Testis (tissue), 3 donors: Measurements from ENCODE around the gene WDR33. TPM values are rescaled to one million over a fixed set of nuclear protein-coding genes. Genes with fewer than 3 reads are reported as not detected.

ENCODE experiments used
- DNase-seq: peaks from one replicate; pipeline ENCODE4 v3.0.0-alpha.2; 2019
- H3K27ac ChIP-seq, 2 donors: fragments of 200-600 bp; sonication (generic); one replicate each; pipeline ENCODE4 v1.5.1; 2019
- H3K27me3 ChIP-seq: fragments of 200-600 bp; sonication (generic); one replicate; pipeline ENCODE4 v1.5.1; 2019
- H3K36me3 ChIP-seq: fragments of 200-600 bp; sonication (generic); one replicate; pipeline ENCODE4 v1.5.1; 2017; ENCODE audit warnings: low read depth; ENCODE audit errors: missing control alignments
- H3K4me1 ChIP-seq: fragments of 200-600 bp; sonication (generic); one replicate; pipeline ENCODE4 v1.5.1; 2019
- H3K4me3 ChIP-seq, 2 donors: fragments of 200-600 bp; sonication (generic); one replicate each; pipeline ENCODE4 v1.5.1; 2017 to 2019
- H3K9me3 ChIP-seq: fragments of 200-600 bp; sonication (generic); one replicate; pipeline ENCODE4 v1.5.1; 2017
- CTCF ChIP-seq, 3 experiments: fragments of 450-650 bp in 2 of 3; fragments of 200-600 bp in 1 of 3; sonication (generic) in 1 of 3; IDR thresholded peaks; one replicate each; pipeline ENCODE4 v1.5.1; 2016 to 2019; ENCODE audit warnings: antibody characterized with exemption in 3 of 3, mild to moderate bottlenecking in 2 of 3, moderate library complexity in 1 of 3
- POLR2A ChIP-seq: fragments of 450-650 bp; IDR thresholded peaks from one replicate; pipeline ENCODE4 v1.6.1; 2017; ENCODE audit warnings: antibody characterized with exemption, mild to moderate bottlenecking, moderate library complexity
- WGBS, 2 donors: methylation state at CpG; one replicate each; pipeline ENCODE4 v1.1.5; 2018; 5-methylcytosine and 5-hydroxymethylcytosine counted together
- intact Hi-C: fragments of 100-400 bp; cut with DNase I; formaldehyde crosslinking; loops from one replicate; pipeline ENCODE4 v1.15.1; 2023; ENCODE audit warnings: low total_unique reads
- polyA plus RNA-seq: library from polyadenylated mRNA; stranded (reverse); fragments of 350-450 nt; fragmentation: Illumina TruSeq; extraction: RNeasy Lipid Tissue Mini Kit (QIAGEN cat#74804); gene quantifications from one replicate; pipeline ENCODE4 v1.2.3, GENCODE V29; 2014; ENCODE audit warnings: low read depth, low replicate concordance; ENCODE audit not compliant: insufficient read depth
- total RNA-seq, 2 donors: library from RNA; depleted of rRNA; stranded (reverse); fragments of >200 nt; gene quantifications; one replicate each; pipeline ENCODE4 v1.2.3, GENCODE V29; 2016

Gene WDR33
- total and polyA plus RNA-seq, 3 donors from 2014 or later, result 57.4 to 65.8 (median 62.1) TPM

GRCh38 chr2:127679680-127680361, 131.2 kb downstream of the WDR33 start:
- 87 to 89% methylated on average over 12 to 15 of the region's 15 CpGs for WGBS, 2 donors
- Histone ChIP-seq H3K27ac (no peak overlapping the region), H3K27me3 (no peaks in the 10 kb centered on the region), H3K4me3 (no peak overlapping the region), H3K4me1 (peaks cover 10% of the 10 kb centered on the region), H3K36me3 (no peaks in the 10 kb centered on the region), H3K9me3 (no peaks in the 10 kb centered on the region)
- no peak for DNase-seq
- intact Hi-C loops, result no loop called here
- TF ChIP-seq POLR2A (no peak), CTCF (IDR thresholded peaks at IDR 0.05) (no peak)

- no peak overlapping the region for H3K27ac ChIP-seq
- DNase-seq, result no peak
- H3K27me3 ChIP-seq, result no peaks in the 10 kb centered on the region
- 91 to 92% methylated on average over 5 to 6 of the region's 6 CpGs for WGBS, 2 donors
- no peaks in the 10 kb centered on the region for H3K36me3 ChIP-seq
- H3K4me3 ChIP-seq, result no peak overlapping the region
- no peaks in the 10 kb centered on the region for H3K9me3 ChIP-seq
- H3K4me1 ChIP-seq, result peaks cover 10% of the 10 kb centered on the region
- intact Hi-C loops, result no loop called here
- TF ChIP-seq CTCF (IDR thresholded peaks at IDR 0.05), result no peak
- no peak for TF ChIP-seq POLR2A
These were observed 132.0 kb downstream of the WDR33 start for GRCh38 chr2:127678991-127679390.

GRCh38 chr2:127678531-127678930, 132.4 kb downstream of the WDR33 start:
- H3K36me3 ChIP-seq, result no peaks in the 10 kb centered on the region
- TF ChIP-seq CTCF (IDR thresholded peaks at IDR 0.05) (no peak), POLR2A (no peak)
- no peak overlapping the region for H3K4me3 ChIP-seq
- DNase-seq, result no peak
- no peaks in the 10 kb centered on the region for H3K27me3 ChIP-seq
- intact Hi-C loops, result no loop called here
- WGBS, 2 donors, result 92 to 96% methylated on average over 10 of the region's 10 CpGs
- peaks cover 8% of the 10 kb centered on the region for H3K4me1 ChIP-seq
- H3K9me3 ChIP-seq, result no peaks in the 10 kb centered on the region
- no peak overlapping the region for H3K27ac ChIP-seq

GRCh38 chr2:127676906-127677305, 134.1 kb downstream of the WDR33 start:
- H3K4me1 ChIP-seq, result peaks cover 8% of the 10 kb centered on the region
- DNase-seq, result peak; percentile 10
- no peaks in the 10 kb centered on the region for H3K9me3 ChIP-seq
- WGBS, 2 donors, result 85 to 94% methylated on average over 1 to 2 of the region's 2 CpGs
- no peaks in the 10 kb centered on the region for H3K36me3 ChIP-seq
- H3K4me3 ChIP-seq, result no peak overlapping the region
- intact Hi-C loops, result no loop called here
- no peak overlapping the region for H3K27ac ChIP-seq
- TF ChIP-seq POLR2A (no peak), CTCF (IDR thresholded peaks at IDR 0.05) (no peak)
- no peaks in the 10 kb centered on the region for H3K27me3 ChIP-seq
